Left lung (tissue), 10 donors: ENCODE results near the gene PPFIA3. TPM values are rescaled to one million over a fixed set of nuclear protein-coding genes. Genes with fewer than 3 reads are reported as not detected.

Experiments used
- ATAC-seq: fragments of 200-7000 bp; cut with Tn5 transposase; one replicate; pipeline ENCODE4 v1.9.1; 2020; ENCODE audit warnings: moderate library complexity
- DNase-seq, 4 donors: peaks; one replicate each; pipeline ENCODE4 v3.0.0-alpha.2; 2013 to 2020
- H3K27ac ChIP-seq, 2 donors: fragments of 200-600 bp; sonication (generic) in 1 of 2; one replicate each; pipeline versions ENCODE4 v1.5.0 to v1.8.0; 2020 to 2021
- H3K27me3 ChIP-seq, 2 donors: fragments of 200-600 bp; sonication (generic) in 1 of 2; one replicate each; pipeline versions ENCODE4 v1.5.0 to v1.8.0; 2020 to 2021
- H3K36me3 ChIP-seq, 2 donors: fragments of 200-600 bp; sonication (generic) in 1 of 2; one replicate each; pipeline versions ENCODE4 v1.5.0 to v1.8.0; 2020 to 2021
- H3K4me1 ChIP-seq, 2 donors: fragments of 200-600 bp; one replicate each; pipeline ENCODE4 v1.8.0; 2021
- H3K4me3 ChIP-seq, 2 donors: fragments of 200-600 bp; sonication (generic) in 1 of 2; one replicate each; pipeline versions ENCODE4 v1.5.0 to v1.8.0; 2020 to 2021; ENCODE audit warnings: mild to moderate bottlenecking in 1 of 2
- H3K9me3 ChIP-seq, 2 donors: fragments of 200-600 bp; sonication (generic) in 1 of 2; one replicate each; pipeline versions ENCODE4 v1.5.0 to v1.8.0; 2020 to 2021
- CTCF ChIP-seq, 2 donors: fragments of 200-600 bp; sonication (generic) in 1 of 2; IDR thresholded peaks; one replicate each; pipeline versions ENCODE4 v1.5.0 to v1.8.0; 2021; ENCODE audit warnings: antibody characterized with exemption in 2 of 2
- intact Hi-C, 2 donors: fragments of 100-400 bp; cut with DNase I; formaldehyde crosslinking; loops; one replicate each; pipeline versions ENCODE4 v1.11.2 to v1.14.2; 2022
- polyA plus RNA-seq, 6 donors: library from polyadenylated mRNA; unstranded; fragments of 120-200 nt; gene quantifications; one replicate each; pipeline ENCODE4 v1.2.1, GENCODE V29; 2013; ENCODE audit not compliant: insufficient read length in 6 of 6
- total RNA-seq, 2 donors: library from RNA; stranded (reverse); fragmentation: NEBNext Ultra II Directional; extraction: Animal tissue kit (Norgen Biotek cat#: 25700); gene quantifications; one replicate each; pipeline ENCODE4 v1.2.1, GENCODE V29; 2021
- donor health status: DM: no; HTN: yes; CAD: no.
- donor health status: DM: no; HTN: no; CAD: no.

The PPFIA3 gene
- total and polyA plus RNA-seq, 8 donors: 5.9 to 9.9 (median 7.6) TPM

- intact Hi-C loops: no loop called here
- TF ChIP-seq CTCF (IDR thresholded peaks at IDR 0.05): no peak
Measured at GRCh38 chr19:49154279-49154678, 34.9 kb downstream of the PPFIA3 start.

GRCh38 chr19:49155005-49155819 is 35.9 kb downstream of the PPFIA3 start, which contains the start of gene HRC:
TSS of gene HRC (minus strand) at chr19:49155396. CDS start at chr19:49155237, 159 bp downstream.
- ATAC-seq: no peak
- Histone ChIP-seq H3K27ac (no peak within 1 kb of the TSS), H3K27me3 (peaks cover 0 to 45% of the 10 kb centered on the region in 2 donors), H3K4me3 (no peak within 1 kb of the TSS), H3K9me3 (no peaks in the 10 kb centered on the region), H3K4me1 (peaks cover 4 to 30% of the 10 kb centered on the region in 2 donors), H3K36me3 (no peaks in the 10 kb centered on the region)
- peak in 2 of 4 donors; percentile 18 to 40 for DNase-seq
- no peak for TF ChIP-seq CTCF (IDR thresholded peaks at IDR 0.05)
- intact Hi-C loops: no loop called here

More at GRCh38 chr19:49154279-49154678, 34.9 kb downstream of the PPFIA3 start:
- DNase-seq: no peak
- Histone ChIP-seq H3K4me3 (no peak overlapping the region), H3K27me3 (peaks cover 0 to 54% of the 10 kb centered on the region in 2 donors), H3K4me1 (peaks cover 6 to 37% of the 10 kb centered on the region in 2 donors), H3K9me3 (no peaks in the 10 kb centered on the region), H3K36me3 (no peaks in the 10 kb centered on the region), H3K27ac (no peak overlapping the region)
- ATAC-seq: no peak

GRCh38 chr19:49155820-49156346 is 36.5 kb downstream of the PPFIA3 start:
- Histone ChIP-seq H3K4me3 (no peak overlapping the region), H3K27me3 (peaks cover 0 to 38% of the 10 kb centered on the region in 2 donors), H3K27ac (no peak overlapping the region), H3K9me3 (no peaks in the 10 kb centered on the region), H3K36me3 (no peaks in the 10 kb centered on the region), H3K4me1 (peaks cover 4 to 23% of the 10 kb centered on the region in 2 donors)
- no peak for ATAC-seq
- no peak for TF ChIP-seq CTCF (IDR thresholded peaks at IDR 0.05)
- DNase-seq: peak in 1 of 4 donors; percentile 20
- intact Hi-C loops: no loop called here

GRCh38 chr19:49157445-49158224 is 38.3 kb downstream of the PPFIA3 start, which contains the start of gene TRPM4:
TSS of gene TRPM4 (plus strand) at chr19:49157792. CDS start at chr19:49157867, 75 bp downstream.
- ATAC-seq: peak; percentile 99
- Histone ChIP-seq H3K4me3 (peak within 1 kb of the TSS; percentile 71 to 84), H3K27ac (peak within 1 kb of the TSS; percentile 79 to 89), H3K27me3 (peaks cover 0 to 21% of the 10 kb centered on the region in 2 donors), H3K9me3 (no peaks in the 10 kb centered on the region), H3K4me1 (peaks cover 4 to 10% of the 10 kb centered on the region in 2 donors), H3K36me3 (no peaks in the 10 kb centered on the region)
- no peak for TF ChIP-seq CTCF (IDR thresholded peaks at IDR 0.05)
- peak; percentile 83 to 95 (median 92) for DNase-seq
- intact Hi-C loops: no loop called here
